ENCODE measurements around the gene ID2. TPM values are rescaled to one million over a fixed set of nuclear protein-coding genes. Genes with fewer than 3 reads are reported as not detected.

The ID2 gene
- total and polyA plus RNA-seq, 2 of the 13 experiments (the other 11 are each of a cell fraction or from before 2014, with no cell fraction given): 214 to 719 TPM

DNA sequence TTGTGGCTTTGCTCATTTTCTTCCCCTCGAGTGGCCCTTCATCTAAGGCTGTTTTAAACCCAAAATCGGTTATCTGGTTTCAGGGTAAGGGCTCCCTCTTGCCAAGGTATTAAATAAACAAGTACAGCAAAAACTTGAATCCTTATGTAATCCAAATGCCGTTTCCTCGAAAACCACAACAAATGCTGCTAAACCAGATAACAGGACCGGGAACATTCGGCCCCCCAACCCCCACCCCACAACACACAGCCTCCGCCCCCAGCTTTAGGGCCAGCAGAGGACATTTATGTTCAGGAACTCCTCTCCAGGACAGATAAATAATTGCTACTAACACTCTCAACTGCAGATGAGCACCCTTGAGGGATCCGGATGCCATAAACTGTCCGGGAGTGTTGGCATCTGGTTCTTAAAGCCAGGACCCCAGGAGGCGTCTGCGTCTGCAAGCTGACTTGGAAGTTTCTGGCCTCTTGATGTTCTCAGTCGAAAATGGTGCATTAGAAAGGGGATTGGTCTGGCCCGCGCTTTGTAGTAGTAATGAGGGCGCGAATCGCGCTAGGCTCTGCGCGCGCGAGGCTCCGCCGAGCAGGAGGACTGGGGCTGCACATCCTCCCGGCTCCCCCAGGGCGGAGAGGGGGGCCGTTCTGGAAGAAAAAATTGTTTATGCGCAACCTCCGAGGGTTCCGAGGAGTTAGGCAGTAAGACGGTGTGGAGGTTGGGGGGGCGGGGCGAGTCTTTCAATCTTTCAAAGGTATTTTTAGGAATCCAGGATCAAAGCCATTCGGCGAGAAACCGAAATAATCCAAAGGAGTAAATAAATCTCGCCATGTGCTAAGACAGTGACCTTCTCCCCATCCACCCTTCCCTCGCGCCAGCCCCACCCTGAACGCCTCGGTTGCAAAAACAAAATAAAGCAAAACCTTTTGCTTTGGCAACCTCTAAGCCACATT is 3.9 kb upstream of the ID2 start (continued):
- TF ChIP-seq, protein P1, sequence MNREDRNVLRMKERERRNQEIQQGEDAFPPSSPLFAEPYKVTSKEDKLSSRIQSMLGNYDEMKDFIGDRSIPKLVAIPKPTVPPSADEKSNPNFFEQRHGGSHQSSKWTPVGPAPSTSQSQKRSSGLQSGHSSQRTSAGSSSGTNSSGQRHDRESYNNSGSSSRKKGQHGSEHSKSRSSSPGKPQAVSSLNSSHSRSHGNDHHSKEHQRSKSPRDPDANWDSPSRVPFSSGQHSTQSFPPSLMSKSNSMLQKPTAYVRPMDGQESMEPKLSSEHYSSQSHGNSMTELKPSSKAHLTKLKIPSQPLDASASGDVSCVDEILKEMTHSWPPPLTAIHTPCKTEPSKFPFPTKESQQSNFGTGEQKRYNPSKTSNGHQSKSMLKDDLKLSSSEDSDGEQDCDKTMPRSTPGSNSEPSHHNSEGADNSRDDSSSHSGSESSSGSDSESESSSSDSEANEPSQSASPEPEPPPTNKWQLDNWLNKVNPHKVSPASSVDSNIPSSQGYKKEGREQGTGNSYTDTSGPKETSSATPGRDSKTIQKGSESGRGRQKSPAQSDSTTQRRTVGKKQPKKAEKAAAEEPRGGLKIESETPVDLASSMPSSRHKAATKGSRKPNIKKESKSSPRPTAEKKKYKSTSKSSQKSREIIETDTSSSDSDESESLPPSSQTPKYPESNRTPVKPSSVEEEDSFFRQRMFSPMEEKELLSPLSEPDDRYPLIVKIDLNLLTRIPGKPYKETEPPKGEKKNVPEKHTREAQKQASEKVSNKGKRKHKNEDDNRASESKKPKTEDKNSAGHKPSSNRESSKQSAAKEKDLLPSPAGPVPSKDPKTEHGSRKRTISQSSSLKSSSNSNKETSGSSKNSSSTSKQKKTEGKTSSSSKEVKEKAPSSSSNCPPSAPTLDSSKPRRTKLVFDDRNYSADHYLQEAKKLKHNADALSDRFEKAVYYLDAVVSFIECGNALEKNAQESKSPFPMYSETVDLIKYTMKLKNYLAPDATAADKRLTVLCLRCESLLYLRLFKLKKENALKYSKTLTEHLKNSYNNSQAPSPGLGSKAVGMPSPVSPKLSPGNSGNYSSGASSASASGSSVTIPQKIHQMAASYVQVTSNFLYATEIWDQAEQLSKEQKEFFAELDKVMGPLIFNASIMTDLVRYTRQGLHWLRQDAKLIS (CRISPR knock-in tag; IDR thresholded peaks at IDR 0.05): peak; percentile 73; the same call in 1 of the 2 replicates
- no peak for TF ChIP-seq SOX6 (IDR thresholded peaks at IDR 0.05)
- peak; percentile 10; the same call in 1 of the 2 replicates for TF ChIP-seq SOX6 (CRISPR knock-in tag; IDR thresholded peaks at IDR 0.05)
- TF ChIP-seq SP4 (CRISPR knock-in tag; IDR thresholded peaks at IDR 0.05): 0 out of 2 replicates have a peak, but pooled peaks have one; percentile 13
- TF ChIP-seq ZNF781 (CRISPR knock-in tag; IDR thresholded peaks at IDR 0.05; ENCODE audit: borderline replicate concordance, not compliant biosample characterization): peak; percentile 35
- TF ChIP-seq, protein P2, sequence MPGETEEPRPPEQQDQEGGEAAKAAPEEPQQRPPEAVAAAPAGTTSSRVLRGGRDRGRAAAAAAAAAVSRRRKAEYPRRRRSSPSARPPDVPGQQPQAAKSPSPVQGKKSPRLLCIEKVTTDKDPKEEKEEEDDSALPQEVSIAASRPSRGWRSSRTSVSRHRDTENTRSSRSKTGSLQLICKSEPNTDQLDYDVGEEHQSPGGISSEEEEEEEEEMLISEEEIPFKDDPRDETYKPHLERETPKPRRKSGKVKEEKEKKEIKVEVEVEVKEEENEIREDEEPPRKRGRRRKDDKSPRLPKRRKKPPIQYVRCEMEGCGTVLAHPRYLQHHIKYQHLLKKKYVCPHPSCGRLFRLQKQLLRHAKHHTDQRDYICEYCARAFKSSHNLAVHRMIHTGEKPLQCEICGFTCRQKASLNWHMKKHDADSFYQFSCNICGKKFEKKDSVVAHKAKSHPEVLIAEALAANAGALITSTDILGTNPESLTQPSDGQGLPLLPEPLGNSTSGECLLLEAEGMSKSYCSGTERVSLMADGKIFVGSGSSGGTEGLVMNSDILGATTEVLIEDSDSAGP (CRISPR knock-in tag; IDR thresholded peaks at IDR 0.05; ENCODE audit: borderline replicate concordance): peak; percentile 29; the same call in 1 of the 2 replicates
- TF ChIP-seq CREM (IDR thresholded peaks at IDR 0.05): 0 out of 2 replicates have a peak, but pooled peaks have one; percentile 13
- no peak for TF ChIP-seq CREM (CRISPR knock-in tag; IDR thresholded peaks at IDR 0.05)
- TF ChIP-seq, protein P3, sequence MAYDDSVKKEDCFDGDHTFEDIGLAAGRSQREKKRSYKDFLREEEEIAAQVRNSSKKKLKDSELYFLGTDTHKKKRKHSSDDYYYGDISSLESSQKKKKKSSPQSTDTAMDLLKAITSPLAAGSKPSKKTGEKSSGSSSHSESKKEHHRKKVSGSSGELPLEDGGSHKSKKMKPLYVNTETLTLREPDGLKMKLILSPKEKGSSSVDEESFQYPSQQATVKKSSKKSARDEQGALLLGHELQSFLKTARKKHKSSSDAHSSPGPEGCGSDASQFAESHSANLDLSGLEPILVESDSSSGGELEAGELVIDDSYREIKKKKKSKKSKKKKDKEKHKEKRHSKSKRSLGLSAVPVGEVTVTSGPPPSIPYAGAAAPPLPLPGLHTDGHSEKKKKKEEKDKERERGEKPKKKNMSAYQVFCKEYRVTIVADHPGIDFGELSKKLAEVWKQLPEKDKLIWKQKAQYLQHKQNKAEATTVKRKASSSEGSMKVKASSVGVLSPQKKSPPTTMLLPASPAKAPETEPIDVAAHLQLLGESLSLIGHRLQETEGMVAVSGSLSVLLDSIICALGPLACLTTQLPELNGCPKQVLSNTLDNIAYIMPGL (CRISPR knock-in tag; IDR thresholded peaks at IDR 0.05; ENCODE audit: borderline replicate concordance in 1 of 2, low read depth in 1 of 2): no peak
- 0 out of 2 replicates have a peak, but pooled peaks have one; percentile 60 for TF ChIP-seq SNAPC2 (CRISPR knock-in tag; IDR thresholded peaks at IDR 0.05)
- TF ChIP-seq, protein P4, sequence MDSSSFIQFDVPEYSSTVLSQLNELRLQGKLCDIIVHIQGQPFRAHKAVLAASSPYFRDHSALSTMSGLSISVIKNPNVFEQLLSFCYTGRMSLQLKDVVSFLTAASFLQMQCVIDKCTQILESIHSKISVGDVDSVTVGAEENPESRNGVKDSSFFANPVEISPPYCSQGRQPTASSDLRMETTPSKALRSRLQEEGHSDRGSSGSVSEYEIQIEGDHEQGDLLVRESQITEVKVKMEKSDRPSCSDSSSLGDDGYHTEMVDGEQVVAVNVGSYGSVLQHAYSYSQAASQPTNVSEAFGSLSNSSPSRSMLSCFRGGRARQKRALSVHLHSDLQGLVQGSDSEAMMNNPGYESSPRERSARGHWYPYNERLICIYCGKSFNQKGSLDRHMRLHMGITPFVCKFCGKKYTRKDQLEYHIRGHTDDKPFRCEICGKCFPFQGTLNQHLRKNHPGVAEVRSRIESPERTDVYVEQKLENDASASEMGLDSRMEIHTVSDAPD (CRISPR knock-in tag; IDR thresholded peaks at IDR 0.05): 0 out of 2 replicates have a peak, but pooled peaks have one; percentile 50
- TF ChIP-seq ZNF652 (CRISPR knock-in tag; IDR thresholded peaks at IDR 0.05; ENCODE audit: borderline replicate concordance, low read depth): no peak
- TF ChIP-seq ZNF354B (CRISPR knock-in tag; IDR thresholded peaks at IDR 0.05): peak; percentile 80; the same call in 1 of the 2 replicates
- TF ChIP-seq HDAC1 (CRISPR knock-in tag; IDR thresholded peaks at IDR 0.05): peak; percentile 37; the same call in 1 of the 2 replicates
- no peak for TF ChIP-seq FOXA1 (IDR thresholded peaks at IDR 0.05)
- TF ChIP-seq FOXA1 (CRISPR knock-in tag; IDR thresholded peaks at IDR 0.05): no peak; the same call in 1 of the 2 replicates
- TF ChIP-seq ZFX (CRISPR knock-in tag; IDR thresholded peaks at IDR 0.05; ENCODE audit: low read depth): peak; percentile 26; the same call in 1 of the 2 replicates
- no peak for TF ChIP-seq CREB1 (IDR thresholded peaks at IDR 0.05)
- 0 out of 2 replicates have a peak, but pooled peaks have one; percentile 19 for TF ChIP-seq CREB1 (CRISPR knock-in tag; IDR thresholded peaks at IDR 0.05)
- no peak for TF ChIP-seq TP53 (CRISPR knock-in tag; conservative IDR thresholded peaks at IDR 0.05)

Measured in HepG2 (cell line).